ENCODE data around the gene SYP.
"Not testable (repeated sequence)": the region's sequence is repeated elsewhere in the genome, so short reads cannot be mapped to it uniquely, and the experiment has no call there.

GRCh38 chrX:49142264-49142663 is 57.7 kb downstream of the SYP start:
- TF ChIP-seq CTCF (conservative IDR thresholded peaks at IDR 0.05; ENCODE audit: low read length) = peak; percentile 69
- TF ChIP-seq EZH2phosphoT487 (IDR thresholded peaks at IDR 0.05; ENCODE audit: borderline replicate concordance, low read depth, low read length) = not testable (repeated sequence)

Measured in OCI-LY7 (cell line).